Liver (tissue), 9 donors: ENCODE data around the gene TMED1. TPM values are rescaled to one million over a fixed set of nuclear protein-coding genes. Genes with fewer than 3 reads are reported as not detected.

ENCODE experiments used
- DNase-seq: peaks from one replicate; pipeline ENCODE4 v3.0.0-alpha.2; 2017; ENCODE audit warnings: low spot score
- H3K27ac ChIP-seq, 2 donors: one replicate each; pipeline ENCODE4 v1.7.0; 2013; ENCODE audit warnings: inconsistent platforms in 2 of 2, low read length in 2 of 2, control low read depth in 1 of 2, low read depth in 1 of 2, mild to moderate bottlenecking in 1 of 2
- H3K27me3 ChIP-seq, 4 donors: one replicate each; pipeline versions ENCODE4 v1.6.1 to v1.7.0; 2013; ENCODE audit warnings: low read length in 3 of 4, inconsistent platforms in 1 of 4, mild to moderate bottlenecking in 1 of 4, moderate library complexity in 1 of 4; ENCODE audit not compliant: control insufficient read depth in 4 of 4, insufficient read depth in 4 of 4
- H3K36me3 ChIP-seq, 4 donors: one replicate each; pipeline versions ENCODE4 v1.6.1 to v1.7.0; 2013; ENCODE audit warnings: low read length in 3 of 4, mild to moderate bottlenecking in 3 of 4, low read depth in 1 of 4, moderate library complexity in 1 of 4; ENCODE audit not compliant: control insufficient read depth in 4 of 4, insufficient read depth in 3 of 4
- H3K4me1 ChIP-seq, 4 donors: one replicate each; pipeline versions ENCODE4 v1.6.1 to v1.7.0; 2013; ENCODE audit warnings: low read length in 3 of 4, mild to moderate bottlenecking in 3 of 4, moderate library complexity in 1 of 4; ENCODE audit not compliant: control insufficient read depth in 4 of 4, insufficient read depth in 4 of 4
- H3K4me3 ChIP-seq, 3 donors: one replicate each; pipeline versions ENCODE4 v1.6.1 to v1.7.0; 2013; ENCODE audit warnings: low read length in 3 of 3, control low read depth in 1 of 3, low read depth in 1 of 3, mild to moderate bottlenecking in 1 of 3
- H3K9ac ChIP-seq, 2 donors: one replicate each; pipeline ENCODE4 v1.7.0; 2013; ENCODE audit warnings: low read length in 2 of 2, mild to moderate bottlenecking in 2 of 2, moderate library complexity in 2 of 2, control low read depth in 1 of 2, low read depth in 1 of 2
- H3K9me3 ChIP-seq, 4 donors: one replicate each; pipeline versions ENCODE4 v1.6.1 to v1.7.0; 2013; ENCODE audit warnings: low read length in 3 of 4; ENCODE audit not compliant: control insufficient read depth in 4 of 4
- EGR1 ChIP-seq, 2 donors: IDR thresholded peaks; 2 replicates each; pipeline ENCODE4 v1.6.1; 2016 to 2018; ENCODE audit warnings: antibody characterized with exemption in 2 of 2, low read depth in 2 of 2
- FOXA1 ChIP-seq: IDR thresholded peaks from 2 replicates; pipeline ENCODE4 v1.6.1; 2016; ENCODE audit warnings: antibody characterized with exemption
- FOXA2 ChIP-seq: IDR thresholded peaks from 2 replicates; pipeline ENCODE4 v1.6.1; 2016; ENCODE audit warnings: antibody characterized with exemption
- GABPA ChIP-seq, 2 donors: IDR thresholded peaks in 1 of 2; conservative IDR thresholded peaks in 1 of 2; 2 replicates each; pipeline ENCODE4 v1.6.1; 2016; ENCODE audit warnings: antibody characterized with exemption in 2 of 2, mild to moderate bottlenecking in 1 of 2, moderate library complexity in 1 of 2
- HNF4A ChIP-seq, 2 donors: conservative IDR thresholded peaks; 2 replicates each; pipeline ENCODE4 v1.6.1; 2016; ENCODE audit warnings: antibody characterized with exemption in 2 of 2, mild to moderate bottlenecking in 2 of 2
- JUND ChIP-seq, 2 donors: IDR thresholded peaks; 2 replicates each; pipeline ENCODE4 v1.6.1; 2016; ENCODE audit warnings: antibody characterized with exemption in 2 of 2
- NR2F2 ChIP-seq: IDR thresholded peaks from 2 replicates; pipeline ENCODE4 v1.6.1; 2016; ENCODE audit warnings: antibody characterized with exemption
- RAD21 ChIP-seq, 2 donors: IDR thresholded peaks; 2 replicates each; pipeline ENCODE4 v1.6.1; 2016; ENCODE audit warnings: antibody characterized with exemption in 2 of 2, mild to moderate bottlenecking in 2 of 2
- RXRA ChIP-seq, 2 donors: IDR thresholded peaks; 2 replicates each; pipeline ENCODE4 v1.6.1; 2017 to 2018; ENCODE audit warnings: antibody characterized with exemption in 2 of 2, mild to moderate bottlenecking in 1 of 2
- SP1 ChIP-seq: IDR thresholded peaks from 2 replicates; pipeline ENCODE4 v1.6.1; 2018; ENCODE audit warnings: antibody characterized with exemption, mild to moderate bottlenecking
- TAF1 ChIP-seq: conservative IDR thresholded peaks from 2 replicates; pipeline ENCODE4 v1.6.1; 2016; ENCODE audit warnings: antibody characterized with exemption, mild to moderate bottlenecking
- YY1 ChIP-seq: IDR thresholded peaks from 2 replicates; pipeline ENCODE4 v1.6.1; 2016; ENCODE audit warnings: antibody characterized with exemption, mild to moderate bottlenecking
- WGBS: extraction: QIAGEN DNeasy Blood & Tissue Kit; methylation state at CpG from one replicate; pipeline ENCODE4 v1.1.7; 2013; 5-methylcytosine and 5-hydroxymethylcytosine counted together
- polyA plus RNA-seq, 2 donors: library from polyadenylated mRNA; stranded (reverse) in 1 of 2; unstranded in 1 of 2; fragments of 200-250 nt in 1 of 2; fragments of >200 nt in 1 of 2; fragmentation: Nextera tagmentation in 1 of 2; extraction: Ambion mirVana in 1 of 2; gene quantifications; one replicate each; pipeline versions ENCODE4 v1.2.1 to v1.2.3, GENCODE V29; 2013 to 2015
- total RNA-seq, 2 donors: library from RNA; depleted of rRNA; stranded (reverse); fragments of >200 nt; gene quantifications; one replicate each; pipeline ENCODE4 v1.2.3, GENCODE V29; 2014
- TF ChIP-seq, protein P1 (sequence below): IDR thresholded peaks from 2 replicates; pipeline ENCODE4 v1.6.1; 2016; ENCODE audit warnings: antibody characterized with exemption
- TF ChIP-seq, protein P2 (sequence below): IDR thresholded peaks from 2 replicates; pipeline ENCODE4 v1.6.1; 2016; ENCODE audit warnings: antibody characterized with exemption
- TF ChIP-seq, protein P3 (sequence below): IDR thresholded peaks from 2 replicates; pipeline ENCODE4 v1.6.1; 2016; ENCODE audit warnings: antibody characterized with exemption
- TF ChIP-seq, protein P4 (sequence below): fragments of 150-350 bp; IDR thresholded peaks from 2 replicates; pipeline ENCODE4 v1.5.1; 2017; ENCODE audit warnings: improper control_type of control experiment, low read depth, low read length; ENCODE audit not compliant: missing input control
- TF ChIP-seq, protein P5 (sequence below): IDR thresholded peaks from 2 replicates; pipeline ENCODE4 v1.6.1; 2016; ENCODE audit warnings: antibody characterized with exemption, mild to moderate bottlenecking
- donor health status: healthy.
- donor health status: healthy.
- donor health status: healthy.
- donor health status: healthy.
- donor health status: healthy.

TMED1 gene
- total and polyA plus RNA-seq, 4 donors = 17.8 to 34.7 (median 26.6) TPM

DNA sequence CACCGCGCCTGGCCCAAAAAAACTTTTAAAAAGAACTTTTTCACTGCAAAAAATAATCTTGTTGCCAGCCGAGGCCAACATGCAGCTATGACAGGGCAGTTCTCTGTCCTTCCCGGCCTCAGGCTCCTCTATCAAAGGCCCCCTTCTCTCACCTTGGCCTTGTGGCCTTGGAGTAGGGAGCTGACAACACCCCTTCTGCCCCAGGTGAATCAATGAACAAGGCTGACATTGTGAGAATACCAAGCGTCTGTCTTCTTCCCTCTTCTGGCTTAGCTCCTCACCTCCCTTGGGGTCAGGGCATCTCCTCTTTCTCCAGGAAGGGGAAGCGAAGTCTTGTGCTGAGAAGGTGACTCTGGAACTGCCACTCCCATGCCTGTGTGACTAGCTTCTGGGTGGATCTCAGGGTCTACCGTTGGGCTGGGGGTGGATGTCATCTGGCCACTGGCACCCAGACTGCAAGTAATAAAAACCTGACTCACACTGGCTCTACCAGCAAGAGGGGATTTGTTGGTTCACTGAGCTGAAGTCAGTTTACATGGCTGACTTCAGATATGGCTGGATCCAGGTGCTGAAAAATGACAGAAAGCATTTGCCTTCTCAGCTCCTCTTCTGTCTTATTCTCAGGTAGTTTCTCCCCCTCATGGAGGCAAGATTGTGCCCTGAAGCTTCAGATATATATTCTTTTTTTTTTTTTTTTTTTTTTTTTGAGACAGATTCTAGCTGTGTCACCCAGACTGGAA, 18.5 kb upstream of the TMED1 start:
- no peak for DNase-seq
- H3K9me3 ChIP-seq = no peaks in the 10 kb centered on the region
- 78% methylated on average over 7 of the region's 7 CpGs for WGBS
- no peaks in the 10 kb centered on the region for H3K36me3 ChIP-seq
- no peaks in the 10 kb centered on the region for H3K27me3 ChIP-seq
- H3K4me1 ChIP-seq = no peaks in the 10 kb centered on the region
- TF ChIP-seq NR2F2 = no peak
- TF ChIP-seq, protein P1, sequence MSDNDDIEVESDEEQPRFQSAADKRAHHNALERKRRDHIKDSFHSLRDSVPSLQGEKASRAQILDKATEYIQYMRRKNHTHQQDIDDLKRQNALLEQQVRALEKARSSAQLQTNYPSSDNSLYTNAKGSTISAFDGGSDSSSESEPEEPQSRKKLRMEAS = no peak
- no peak for TF ChIP-seq JUND (IDR thresholded peaks at IDR 0.05)
- no peak for TF ChIP-seq TAF1
- TF ChIP-seq, protein P2, sequence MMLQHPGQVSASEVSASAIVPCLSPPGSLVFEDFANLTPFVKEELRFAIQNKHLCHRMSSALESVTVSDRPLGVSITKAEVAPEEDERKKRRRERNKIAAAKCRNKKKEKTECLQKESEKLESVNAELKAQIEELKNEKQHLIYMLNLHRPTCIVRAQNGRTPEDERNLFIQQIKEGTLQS = no peak
- TF ChIP-seq RAD21 (IDR thresholded peaks at IDR 0.05) = no peak
- TF ChIP-seq HNF4A (conservative IDR thresholded peaks at IDR 0.05) = no peak
- TF ChIP-seq FOXA2 = no peak
- TF ChIP-seq, protein P3, sequence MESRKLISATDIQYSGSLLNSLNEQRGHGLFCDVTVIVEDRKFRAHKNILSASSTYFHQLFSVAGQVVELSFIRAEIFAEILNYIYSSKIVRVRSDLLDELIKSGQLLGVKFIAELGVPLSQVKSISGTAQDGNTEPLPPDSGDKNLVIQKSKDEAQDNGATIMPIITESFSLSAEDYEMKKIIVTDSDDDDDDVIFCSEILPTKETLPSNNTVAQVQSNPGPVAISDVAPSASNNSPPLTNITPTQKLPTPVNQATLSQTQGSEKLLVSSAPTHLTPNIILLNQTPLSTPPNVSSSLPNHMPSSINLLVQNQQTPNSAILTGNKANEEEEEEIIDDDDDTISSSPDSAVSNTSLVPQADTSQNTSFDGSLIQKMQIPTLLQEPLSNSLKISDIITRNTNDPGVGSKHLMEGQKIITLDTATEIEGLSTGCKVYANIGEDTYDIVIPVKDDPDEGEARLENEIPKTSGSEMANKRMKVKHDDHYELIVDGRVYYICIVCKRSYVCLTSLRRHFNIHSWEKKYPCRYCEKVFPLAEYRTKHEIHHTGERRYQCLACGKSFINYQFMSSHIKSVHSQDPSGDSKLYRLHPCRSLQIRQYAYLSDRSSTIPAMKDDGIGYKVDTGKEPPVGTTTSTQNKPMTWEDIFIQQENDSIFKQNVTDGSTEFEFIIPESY = no peak
- no peak for TF ChIP-seq YY1
- TF ChIP-seq, protein P4, sequence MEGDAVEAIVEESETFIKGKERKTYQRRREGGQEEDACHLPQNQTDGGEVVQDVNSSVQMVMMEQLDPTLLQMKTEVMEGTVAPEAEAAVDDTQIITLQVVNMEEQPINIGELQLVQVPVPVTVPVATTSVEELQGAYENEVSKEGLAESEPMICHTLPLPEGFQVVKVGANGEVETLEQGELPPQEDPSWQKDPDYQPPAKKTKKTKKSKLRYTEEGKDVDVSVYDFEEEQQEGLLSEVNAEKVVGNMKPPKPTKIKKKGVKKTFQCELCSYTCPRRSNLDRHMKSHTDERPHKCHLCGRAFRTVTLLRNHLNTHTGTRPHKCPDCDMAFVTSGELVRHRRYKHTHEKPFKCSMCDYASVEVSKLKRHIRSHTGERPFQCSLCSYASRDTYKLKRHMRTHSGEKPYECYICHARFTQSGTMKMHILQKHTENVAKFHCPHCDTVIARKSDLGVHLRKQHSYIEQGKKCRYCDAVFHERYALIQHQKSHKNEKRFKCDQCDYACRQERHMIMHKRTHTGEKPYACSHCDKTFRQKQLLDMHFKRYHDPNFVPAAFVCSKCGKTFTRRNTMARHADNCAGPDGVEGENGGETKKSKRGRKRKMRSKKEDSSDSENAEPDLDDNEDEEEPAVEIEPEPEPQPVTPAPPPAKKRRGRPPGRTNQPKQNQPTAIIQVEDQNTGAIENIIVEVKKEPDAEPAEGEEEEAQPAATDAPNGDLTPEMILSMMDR = no peak
- TF ChIP-seq, protein P5, sequence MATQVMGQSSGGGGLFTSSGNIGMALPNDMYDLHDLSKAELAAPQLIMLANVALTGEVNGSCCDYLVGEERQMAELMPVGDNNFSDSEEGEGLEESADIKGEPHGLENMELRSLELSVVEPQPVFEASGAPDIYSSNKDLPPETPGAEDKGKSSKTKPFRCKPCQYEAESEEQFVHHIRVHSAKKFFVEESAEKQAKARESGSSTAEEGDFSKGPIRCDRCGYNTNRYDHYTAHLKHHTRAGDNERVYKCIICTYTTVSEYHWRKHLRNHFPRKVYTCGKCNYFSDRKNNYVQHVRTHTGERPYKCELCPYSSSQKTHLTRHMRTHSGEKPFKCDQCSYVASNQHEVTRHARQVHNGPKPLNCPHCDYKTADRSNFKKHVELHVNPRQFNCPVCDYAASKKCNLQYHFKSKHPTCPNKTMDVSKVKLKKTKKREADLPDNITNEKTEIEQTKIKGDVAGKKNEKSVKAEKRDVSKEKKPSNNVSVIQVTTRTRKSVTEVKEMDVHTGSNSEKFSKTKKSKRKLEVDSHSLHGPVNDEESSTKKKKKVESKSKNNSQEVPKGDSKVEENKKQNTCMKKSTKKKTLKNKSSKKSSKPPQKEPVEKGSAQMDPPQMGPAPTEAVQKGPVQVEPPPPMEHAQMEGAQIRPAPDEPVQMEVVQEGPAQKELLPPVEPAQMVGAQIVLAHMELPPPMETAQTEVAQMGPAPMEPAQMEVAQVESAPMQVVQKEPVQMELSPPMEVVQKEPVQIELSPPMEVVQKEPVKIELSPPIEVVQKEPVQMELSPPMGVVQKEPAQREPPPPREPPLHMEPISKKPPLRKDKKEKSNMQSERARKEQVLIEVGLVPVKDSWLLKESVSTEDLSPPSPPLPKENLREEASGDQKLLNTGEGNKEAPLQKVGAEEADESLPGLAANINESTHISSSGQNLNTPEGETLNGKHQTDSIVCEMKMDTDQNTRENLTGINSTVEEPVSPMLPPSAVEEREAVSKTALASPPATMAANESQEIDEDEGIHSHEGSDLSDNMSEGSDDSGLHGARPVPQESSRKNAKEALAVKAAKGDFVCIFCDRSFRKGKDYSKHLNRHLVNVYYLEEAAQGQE = no peak
- no peak for TF ChIP-seq FOXA1
- TF ChIP-seq GABPA (IDR thresholded peaks at IDR 0.05 in 1 of 2, conservative IDR thresholded peaks at IDR 0.05 in 1 of 2) = no peak
- TF ChIP-seq SP1 = no peak
- no peak overlapping the region for H3K4me3 ChIP-seq
- no peak overlapping the region for H3K27ac ChIP-seq
- no peak overlapping the region for H3K9ac ChIP-seq

DNA sequence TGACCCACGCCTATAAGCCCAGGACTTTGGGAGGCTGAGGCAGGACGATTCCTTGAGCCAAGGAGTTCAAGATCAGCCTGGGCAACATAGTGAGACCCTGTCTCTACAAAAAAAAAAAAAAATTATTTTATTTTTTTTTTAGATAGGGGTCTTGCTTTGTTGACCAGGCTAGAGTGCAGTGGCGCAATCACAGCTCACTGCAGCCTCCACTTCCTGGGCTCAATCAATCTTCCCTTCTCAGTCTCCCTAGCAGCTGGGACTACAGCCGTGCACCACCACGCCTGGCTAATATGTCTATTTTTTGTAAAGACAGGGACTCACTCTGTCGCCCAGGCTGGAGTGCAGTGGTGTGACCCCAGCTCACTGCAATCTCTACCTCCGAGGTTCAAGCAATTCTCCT, 16.9 kb upstream of the TMED1 start:
- no peak for DNase-seq
- H3K4me3 ChIP-seq = no peak overlapping the region
- no peaks in the 10 kb centered on the region for H3K9me3 ChIP-seq
- H3K27ac ChIP-seq = no peak overlapping the region
- WGBS = 83% methylated on average over 7 of the region's 7 CpGs
- H3K4me1 ChIP-seq = no peaks in the 10 kb centered on the region
- no peaks in the 10 kb centered on the region for H3K27me3 ChIP-seq
- no peak overlapping the region for H3K9ac ChIP-seq
- no peaks in the 10 kb centered on the region for H3K36me3 ChIP-seq
- TF ChIP-seq TAF1 (no peak), RAD21 (IDR thresholded peaks at IDR 0.05) (no peak), HNF4A (conservative IDR thresholded peaks at IDR 0.05) (no peak), FOXA1 (no peak), SP1 (no peak), EGR1 (IDR thresholded peaks at IDR 0.05; ENCODE audit: low read depth in 2 of 2) (no peak), RXRA (IDR thresholded peaks at IDR 0.05) (no peak), YY1 (no peak)
- TF ChIP-seq, protein P2 = no peak
- TF ChIP-seq, protein P1 = no peak
- TF ChIP-seq, protein P4 = no peak
